Measurements from ENCODE around the gene TRIP11. TPM values are rescaled to one million over a fixed set of nuclear protein-coding genes. Genes with fewer than 3 reads are reported as not detected.

Gene TRIP11
- total and polyA plus RNA-seq, 2 of the 13 experiments (the other 11 are each of a cell fraction or from before 2014, with no cell fraction given), result 10.9 to 32.8 TPM

DNA sequence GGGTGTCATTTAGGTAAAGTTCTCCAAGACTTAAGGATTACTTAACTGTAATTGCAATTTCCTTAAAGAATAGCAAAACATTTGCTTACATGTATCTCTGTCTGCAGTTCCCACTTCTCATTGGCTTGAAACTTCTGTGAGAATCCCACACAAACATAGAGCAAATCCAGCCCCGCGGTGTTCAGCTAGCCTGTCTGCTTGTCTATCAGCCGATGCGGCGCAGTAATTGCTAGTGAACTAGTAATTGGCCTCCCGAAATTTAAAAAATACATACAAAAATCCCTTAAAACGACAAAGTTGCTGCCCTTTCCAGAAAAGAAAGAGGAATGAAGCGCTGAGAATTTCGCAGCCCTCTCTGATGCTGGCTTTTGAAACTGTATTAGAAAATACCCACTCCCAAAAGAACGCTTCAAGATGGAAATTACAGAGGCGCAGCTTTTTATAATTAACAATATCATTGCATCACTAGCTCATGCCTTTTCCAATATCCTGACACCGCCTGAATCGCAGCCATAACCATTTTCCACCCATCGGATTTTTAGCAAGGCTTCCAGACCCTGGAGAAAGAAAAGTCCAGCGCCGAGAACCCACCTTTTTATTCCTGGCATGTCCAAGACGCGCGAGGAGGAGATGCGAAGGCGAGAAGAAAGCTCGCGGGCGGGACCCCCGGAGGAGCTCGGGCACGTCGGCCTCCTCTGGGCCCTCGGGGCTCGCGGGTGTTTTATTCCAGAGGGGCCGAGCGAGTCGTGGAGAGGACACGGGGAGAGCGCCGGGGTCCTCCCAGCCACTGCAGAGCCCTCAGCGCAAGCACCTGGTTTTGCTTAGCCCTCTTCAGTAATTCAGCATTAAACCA is 93.0 kb downstream of the TRIP11 start:
- no peak overlapping the region for H3K27ac ChIP-seq (ENCODE audit: extremely low read length, insufficient read depth, low read length)
- H3K36me3 ChIP-seq (replicated peaks in 1 of 2; ENCODE audit: control insufficient read depth in 1 of 2, insufficient read depth in 2 of 2, low read length in 2 of 2), result no peaks in the 10 kb centered on the region
- no TSS peak for BruUV-seq (replicated peaks)
- no peaks in the 10 kb centered on the region for H3K9me3 ChIP-seq (ENCODE audit: low read length)
- peak overlapping the region; percentile 44; the same call in 1 of the 2 replicates for H3K9ac ChIP-seq (ENCODE audit: insufficient read depth, low read depth, low read length)
- ChIA-PET CTCF (ENCODE audit: low intra/inter-chr PET ratio, low total read pairs) (no interaction called here), POLR2A (interaction anchor here (1.4 to 1.6 kb wide), 2 partner anchors 11 kb away, joined by 4 to 6 read pairs; no protein-coding TSS in a partner anchor)
- no peak overlapping the region for H2AFZ ChIP-seq (ENCODE audit: low read length)
- TF ChIP-seq EZH2 (conservative IDR thresholded peaks at IDR 0.05; ENCODE audit: low read depth, low read length) (peak; percentile 66), RNF2 (conservative IDR thresholded peaks at IDR 0.05; ENCODE audit: low read depth) (0 out of 2 replicates have a peak, but pooled peaks have one; percentile 33), CBX2 (IDR thresholded peaks at IDR 0.05; ENCODE audit: low read depth, low read length) (peak; percentile 95; the same call in 1 of the 2 replicates), CBX2 (CRISPR knock-in tag; IDR thresholded peaks at IDR 0.05; ENCODE audit: low read depth) (no peak)
- TF ChIP-seq, protein P1, sequence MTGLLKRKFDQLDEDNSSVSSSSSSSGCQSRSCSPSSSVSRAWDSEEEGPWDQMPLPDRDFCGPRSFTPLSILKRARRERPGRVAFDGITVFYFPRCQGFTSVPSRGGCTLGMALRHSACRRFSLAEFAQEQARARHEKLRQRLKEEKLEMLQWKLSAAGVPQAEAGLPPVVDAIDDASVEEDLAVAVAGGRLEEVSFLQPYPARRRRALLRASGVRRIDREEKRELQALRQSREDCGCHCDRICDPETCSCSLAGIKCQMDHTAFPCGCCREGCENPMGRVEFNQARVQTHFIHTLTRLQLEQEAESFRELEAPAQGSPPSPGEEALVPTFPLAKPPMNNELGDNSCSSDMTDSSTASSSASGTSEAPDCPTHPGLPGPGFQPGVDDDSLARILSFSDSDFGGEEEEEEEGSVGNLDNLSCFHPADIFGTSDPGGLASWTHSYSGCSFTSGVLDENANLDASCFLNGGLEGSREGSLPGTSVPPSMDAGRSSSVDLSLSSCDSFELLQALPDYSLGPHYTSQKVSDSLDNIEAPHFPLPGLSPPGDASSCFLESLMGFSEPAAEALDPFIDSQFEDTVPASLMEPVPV (CRISPR knock-in tag; IDR thresholded peaks at IDR 0.05), result no peak
- TF ChIP-seq, protein P2, sequence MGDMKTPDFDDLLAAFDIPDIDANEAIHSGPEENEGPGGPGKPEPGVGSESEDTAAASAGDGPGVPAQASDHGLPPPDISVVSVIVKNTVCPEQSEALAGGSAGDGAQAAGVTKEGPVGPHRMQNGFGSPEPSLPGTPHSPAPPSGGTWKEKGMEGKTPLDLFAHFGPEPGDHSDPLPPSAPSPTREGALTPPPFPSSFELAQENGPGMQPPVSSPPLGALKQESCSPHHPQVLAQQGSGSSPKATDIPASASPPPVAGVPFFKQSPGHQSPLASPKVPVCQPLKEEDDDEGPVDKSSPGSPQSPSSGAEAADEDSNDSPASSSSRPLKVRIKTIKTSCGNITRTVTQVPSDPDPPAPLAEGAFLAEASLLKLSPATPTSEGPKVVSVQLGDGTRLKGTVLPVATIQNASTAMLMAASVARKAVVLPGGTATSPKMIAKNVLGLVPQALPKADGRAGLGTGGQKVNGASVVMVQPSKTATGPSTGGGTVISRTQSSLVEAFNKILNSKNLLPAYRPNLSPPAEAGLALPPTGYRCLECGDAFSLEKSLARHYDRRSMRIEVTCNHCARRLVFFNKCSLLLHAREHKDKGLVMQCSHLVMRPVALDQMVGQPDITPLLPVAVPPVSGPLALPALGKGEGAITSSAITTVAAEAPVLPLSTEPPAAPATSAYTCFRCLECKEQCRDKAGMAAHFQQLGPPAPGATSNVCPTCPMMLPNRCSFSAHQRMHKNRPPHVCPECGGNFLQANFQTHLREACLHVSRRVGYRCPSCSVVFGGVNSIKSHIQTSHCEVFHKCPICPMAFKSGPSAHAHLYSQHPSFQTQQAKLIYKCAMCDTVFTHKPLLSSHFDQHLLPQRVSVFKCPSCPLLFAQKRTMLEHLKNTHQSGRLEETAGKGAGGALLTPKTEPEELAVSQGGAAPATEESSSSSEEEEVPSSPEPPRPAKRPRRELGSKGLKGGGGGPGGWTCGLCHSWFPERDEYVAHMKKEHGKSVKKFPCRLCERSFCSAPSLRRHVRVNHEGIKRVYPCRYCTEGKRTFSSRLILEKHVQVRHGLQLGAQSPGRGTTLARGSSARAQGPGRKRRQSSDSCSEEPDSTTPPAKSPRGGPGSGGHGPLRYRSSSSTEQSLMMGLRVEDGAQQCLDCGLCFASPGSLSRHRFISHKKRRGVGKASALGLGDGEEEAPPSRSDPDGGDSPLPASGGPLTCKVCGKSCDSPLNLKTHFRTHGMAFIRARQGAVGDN (CRISPR knock-in tag; IDR thresholded peaks at IDR 0.05), result 0 out of 2 replicates have a peak, but pooled peaks have one; percentile 12
- in situ Hi-C loops (cut with HindIII; ENCODE audit: extremely low pct_ligation_motif_present, low pct_unique_long_range_greater_than_20kb) (no loop called here), intact Hi-C loops (cut with micrococcal nuclease; ENCODE audit: unreplicated experiment) (loop anchor here (5.0 kb wide), 1 partner anchor 50 kb away; no protein-coding TSS in a partner anchor)
- H3K27me3 ChIP-seq (ENCODE audit: control insufficient read depth in 1 of 2, insufficient read depth in 2 of 2, low read length in 2 of 2), result peaks cover 5 to 29% of the 10 kb centered on the region in 2 experiments
- DNase-seq (ENCODE audit: low spot score), result no peak
- no peaks in the 10 kb centered on the region for H3K79me2 ChIP-seq (ENCODE audit: insufficient read depth, low read length)
- 5% methylated on average over 16 of the region's 38 CpGs for WGBS (ENCODE audit: low lambda C conversion rate)
- no peaks in the 10 kb centered on the region for H4K20me1 ChIP-seq (ENCODE audit: insufficient read depth, low read length)
- H3K4me3 ChIP-seq (replicated peaks in 1 of 3; ENCODE audit: insufficient read depth in 1 of 3, low read depth in 2 of 3, low read length in 3 of 3), result peak overlapping the region; percentile 54 to 68 (median 65)
- peak overlapping the region; percentile 90 for H3K4me2 ChIP-seq (ENCODE audit: low read depth, low read length)
- peaks cover 31% of the 10 kb centered on the region for H3K4me1 ChIP-seq (ENCODE audit: insufficient read depth, low read length)
- no peak for FAIRE-seq
- ATAC-seq, result peak; percentile 62

Data from HepG2 (cell line).